ENCODE measurements around the gene SCT. TPM values are rescaled to one million over a fixed set of nuclear protein-coding genes. Genes with fewer than 3 reads are reported as not detected.

The SCT gene
- total RNA-seq, 1 experiment from 2014 or later: 2.3 TPM

DNA sequence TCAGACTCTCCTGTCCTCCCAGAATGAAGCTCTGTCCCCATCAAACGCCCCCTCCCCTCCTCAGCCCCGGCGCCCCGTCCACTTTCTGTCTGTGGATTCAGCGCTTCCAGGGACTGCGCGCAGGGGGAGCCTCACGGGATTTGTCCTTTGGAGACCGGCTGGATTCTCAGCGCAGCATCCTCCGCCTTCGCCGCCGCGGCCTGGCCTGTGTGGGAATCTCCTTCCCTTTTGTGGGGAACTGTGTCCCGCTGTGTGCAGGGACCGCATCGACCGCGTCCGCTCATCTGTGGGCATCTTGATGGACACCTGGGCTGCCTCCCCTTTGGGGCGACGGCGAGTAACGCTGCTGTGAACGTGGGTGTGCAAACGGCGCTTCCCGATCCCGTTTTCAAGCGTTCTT lies 1.1 kb upstream of the SCT start:
- Mint-ChIP-seq H3K4me1 (peaks cover 13% of the 10 kb centered on the region), H3K27me3 (ENCODE audit: low read depth) (peaks cover 27% of the 10 kb centered on the region), H3K4me3 (peak overlapping the region; percentile 64), H3K9me3 (no peaks in the 10 kb centered on the region), H3K27ac (no peak overlapping the region), H3K36me3 (no peaks in the 10 kb centered on the region)
- TF ChIP-seq TEAD1 (CRISPR knock-in tag; IDR thresholded peaks at IDR 0.05) (no peak), ZNF416 (CRISPR knock-in tag; IDR thresholded peaks at IDR 0.05) (no peak), FOXP1 (CRISPR knock-in tag; IDR thresholded peaks at IDR 0.05; ENCODE audit: borderline replicate concordance) (no peak), GABPB1 (CRISPR knock-in tag; IDR thresholded peaks at IDR 0.05) (no peak), ZSCAN18 (CRISPR knock-in tag; IDR thresholded peaks at IDR 0.05) (no peak)
- TF ChIP-seq, protein P1, sequence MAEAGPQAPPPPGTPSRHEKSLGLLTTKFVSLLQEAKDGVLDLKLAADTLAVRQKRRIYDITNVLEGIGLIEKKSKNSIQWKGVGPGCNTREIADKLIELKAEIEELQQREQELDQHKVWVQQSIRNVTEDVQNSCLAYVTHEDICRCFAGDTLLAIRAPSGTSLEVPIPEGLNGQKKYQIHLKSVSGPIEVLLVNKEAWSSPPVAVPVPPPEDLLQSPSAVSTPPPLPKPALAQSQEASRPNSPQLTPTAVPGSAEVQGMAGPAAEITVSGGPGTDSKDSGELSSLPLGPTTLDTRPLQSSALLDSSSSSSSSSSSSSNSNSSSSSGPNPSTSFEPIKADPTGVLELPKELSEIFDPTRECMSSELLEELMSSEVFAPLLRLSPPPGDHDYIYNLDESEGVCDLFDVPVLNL (CRISPR knock-in tag; IDR thresholded peaks at IDR 0.05; ENCODE audit: borderline replicate concordance, low read depth): no peak
- TF ChIP-seq, protein P2, sequence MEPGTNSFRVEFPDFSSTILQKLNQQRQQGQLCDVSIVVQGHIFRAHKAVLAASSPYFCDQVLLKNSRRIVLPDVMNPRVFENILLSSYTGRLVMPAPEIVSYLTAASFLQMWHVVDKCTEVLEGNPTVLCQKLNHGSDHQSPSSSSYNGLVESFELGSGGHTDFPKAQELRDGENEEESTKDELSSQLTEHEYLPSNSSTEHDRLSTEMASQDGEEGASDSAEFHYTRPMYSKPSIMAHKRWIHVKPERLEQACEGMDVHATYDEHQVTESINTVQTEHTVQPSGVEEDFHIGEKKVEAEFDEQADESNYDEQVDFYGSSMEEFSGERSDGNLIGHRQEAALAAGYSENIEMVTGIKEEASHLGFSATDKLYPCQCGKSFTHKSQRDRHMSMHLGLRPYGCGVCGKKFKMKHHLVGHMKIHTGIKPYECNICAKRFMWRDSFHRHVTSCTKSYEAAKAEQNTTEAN (CRISPR knock-in tag; IDR thresholded peaks at IDR 0.05): no peak
- ATAC-seq (no peak), DNase-seq (ENCODE audit: low spot score) (peak; percentile 16)
- POLR2A ChIA-PET: no interaction called here
- CTCF ChIA-PET: no interaction called here

DNA sequence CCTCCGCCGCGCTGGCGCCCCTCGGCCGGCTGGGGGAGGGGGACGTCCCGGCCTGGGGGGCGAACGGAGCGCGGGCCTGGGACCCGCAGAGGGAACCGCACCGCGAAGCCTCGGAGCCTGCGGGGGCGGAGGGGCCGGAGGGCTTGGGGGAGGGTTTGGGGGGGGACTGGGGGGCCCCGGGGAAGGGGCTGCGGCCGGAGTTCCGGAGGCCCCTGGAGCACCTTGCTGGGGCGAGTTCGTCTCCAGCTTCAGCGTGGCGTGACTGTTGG lies 261 bp upstream of the SCT start:
- CTCF ChIA-PET: interaction anchor here (0.8 to 1.1 kb wide), 2 partner anchors 72 to 96 kb away, joined by 3 to 5 read pairs; no protein-coding TSS in a partner anchor
- DNase-seq (ENCODE audit: low spot score): no peak
- POLR2A ChIA-PET: no interaction called here
- Mint-ChIP-seq H3K4me1 (peaks cover 13% of the 10 kb centered on the region), H3K4me3 (peak overlapping the region; percentile 64; the same call in 1 of the 2 replicates), H3K9me3 (no peaks in the 10 kb centered on the region), H3K36me3 (no peaks in the 10 kb centered on the region), H3K27ac (no peak overlapping the region), H3K27me3 (ENCODE audit: low read depth) (peaks cover 27% of the 10 kb centered on the region)
- TF ChIP-seq HMGXB4 (CRISPR knock-in tag; IDR thresholded peaks at IDR 0.05) (no peak), ELF4 (CRISPR knock-in tag; IDR thresholded peaks at IDR 0.05; ENCODE audit: low read depth) (no peak), ETV6 (CRISPR knock-in tag; IDR thresholded peaks at IDR 0.05) (no peak), OVOL2 (CRISPR knock-in tag; IDR thresholded peaks at IDR 0.05; ENCODE audit: borderline replicate concordance) (no peak), MXD4 (CRISPR knock-in tag; IDR thresholded peaks at IDR 0.05; ENCODE audit: borderline replicate concordance) (no peak), CTCF (IDR thresholded peaks at IDR 0.05) (no peak), ESRRA (CRISPR knock-in tag; IDR thresholded peaks at IDR 0.05; ENCODE audit: borderline replicate concordance) (no peak), ZSCAN18 (CRISPR knock-in tag; IDR thresholded peaks at IDR 0.05) (no peak)
- TF ChIP-seq, protein P3, sequence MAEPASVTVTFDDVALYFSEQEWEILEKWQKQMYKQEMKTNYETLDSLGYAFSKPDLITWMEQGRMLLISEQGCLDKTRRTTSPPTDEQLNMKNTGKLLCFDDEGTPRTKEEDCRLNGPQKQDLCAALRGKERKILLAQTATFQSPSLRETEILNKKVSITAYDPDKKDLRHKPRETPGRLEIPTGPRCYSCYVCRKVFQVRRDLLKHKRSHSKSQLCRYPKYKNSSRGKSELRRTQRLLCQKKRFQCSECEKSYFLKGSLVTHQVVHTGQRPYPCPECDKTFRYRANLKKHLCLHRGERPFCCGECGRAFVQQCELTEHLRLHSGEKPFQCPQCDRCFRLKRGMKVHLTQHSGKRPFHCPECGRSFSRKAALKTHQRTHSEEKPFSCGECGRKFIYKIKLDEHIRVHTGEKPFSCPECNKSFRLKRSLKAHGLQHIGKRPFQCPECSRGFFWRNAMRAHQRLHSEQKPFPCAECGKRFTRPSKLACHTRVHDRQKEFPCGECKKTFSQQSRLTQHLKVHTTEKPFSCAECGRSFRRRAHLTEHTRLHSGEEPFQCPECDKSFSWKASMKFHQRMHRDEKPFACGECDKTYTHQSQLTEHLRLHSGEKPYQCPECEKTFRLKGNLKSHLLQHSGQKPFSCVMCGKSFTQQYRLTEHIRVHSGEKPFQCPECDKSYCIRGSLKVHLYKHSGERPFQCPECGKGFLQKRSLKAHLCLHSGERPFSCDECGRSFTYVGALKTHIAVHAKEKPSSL (CRISPR knock-in tag; conservative IDR thresholded peaks at IDR 0.05): no peak
- TF ChIP-seq, protein P4, sequence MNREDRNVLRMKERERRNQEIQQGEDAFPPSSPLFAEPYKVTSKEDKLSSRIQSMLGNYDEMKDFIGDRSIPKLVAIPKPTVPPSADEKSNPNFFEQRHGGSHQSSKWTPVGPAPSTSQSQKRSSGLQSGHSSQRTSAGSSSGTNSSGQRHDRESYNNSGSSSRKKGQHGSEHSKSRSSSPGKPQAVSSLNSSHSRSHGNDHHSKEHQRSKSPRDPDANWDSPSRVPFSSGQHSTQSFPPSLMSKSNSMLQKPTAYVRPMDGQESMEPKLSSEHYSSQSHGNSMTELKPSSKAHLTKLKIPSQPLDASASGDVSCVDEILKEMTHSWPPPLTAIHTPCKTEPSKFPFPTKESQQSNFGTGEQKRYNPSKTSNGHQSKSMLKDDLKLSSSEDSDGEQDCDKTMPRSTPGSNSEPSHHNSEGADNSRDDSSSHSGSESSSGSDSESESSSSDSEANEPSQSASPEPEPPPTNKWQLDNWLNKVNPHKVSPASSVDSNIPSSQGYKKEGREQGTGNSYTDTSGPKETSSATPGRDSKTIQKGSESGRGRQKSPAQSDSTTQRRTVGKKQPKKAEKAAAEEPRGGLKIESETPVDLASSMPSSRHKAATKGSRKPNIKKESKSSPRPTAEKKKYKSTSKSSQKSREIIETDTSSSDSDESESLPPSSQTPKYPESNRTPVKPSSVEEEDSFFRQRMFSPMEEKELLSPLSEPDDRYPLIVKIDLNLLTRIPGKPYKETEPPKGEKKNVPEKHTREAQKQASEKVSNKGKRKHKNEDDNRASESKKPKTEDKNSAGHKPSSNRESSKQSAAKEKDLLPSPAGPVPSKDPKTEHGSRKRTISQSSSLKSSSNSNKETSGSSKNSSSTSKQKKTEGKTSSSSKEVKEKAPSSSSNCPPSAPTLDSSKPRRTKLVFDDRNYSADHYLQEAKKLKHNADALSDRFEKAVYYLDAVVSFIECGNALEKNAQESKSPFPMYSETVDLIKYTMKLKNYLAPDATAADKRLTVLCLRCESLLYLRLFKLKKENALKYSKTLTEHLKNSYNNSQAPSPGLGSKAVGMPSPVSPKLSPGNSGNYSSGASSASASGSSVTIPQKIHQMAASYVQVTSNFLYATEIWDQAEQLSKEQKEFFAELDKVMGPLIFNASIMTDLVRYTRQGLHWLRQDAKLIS (CRISPR knock-in tag; IDR thresholded peaks at IDR 0.05; ENCODE audit: borderline replicate concordance): no peak
- no peak for ATAC-seq

All from WTC11 (cell line).